Stimulated activated CD4-positive, alpha-beta T cell treated with anti-CD3 and anti-CD28 coated beads, Interleukin-12 subunit alpha, Interleukin-12 subunit beta, amount 100 ng/mL, for 48 hours (primary cell): ENCODE measurements around the gene TMEM37.

ENCODE experiments used
- DNase-seq, 3 donors: peaks; one replicate each; pipeline ENCODE4 v3.0.0-alpha.2; 2020; ENCODE audit warnings: low read depth in 2 of 3, low spot score in 1 of 3

The TMEM37 gene

GRCh38 chr2:119453972-119454593 is 22.4 kb downstream of the TMEM37 start:
- DNase-seq: no peak

DNA sequence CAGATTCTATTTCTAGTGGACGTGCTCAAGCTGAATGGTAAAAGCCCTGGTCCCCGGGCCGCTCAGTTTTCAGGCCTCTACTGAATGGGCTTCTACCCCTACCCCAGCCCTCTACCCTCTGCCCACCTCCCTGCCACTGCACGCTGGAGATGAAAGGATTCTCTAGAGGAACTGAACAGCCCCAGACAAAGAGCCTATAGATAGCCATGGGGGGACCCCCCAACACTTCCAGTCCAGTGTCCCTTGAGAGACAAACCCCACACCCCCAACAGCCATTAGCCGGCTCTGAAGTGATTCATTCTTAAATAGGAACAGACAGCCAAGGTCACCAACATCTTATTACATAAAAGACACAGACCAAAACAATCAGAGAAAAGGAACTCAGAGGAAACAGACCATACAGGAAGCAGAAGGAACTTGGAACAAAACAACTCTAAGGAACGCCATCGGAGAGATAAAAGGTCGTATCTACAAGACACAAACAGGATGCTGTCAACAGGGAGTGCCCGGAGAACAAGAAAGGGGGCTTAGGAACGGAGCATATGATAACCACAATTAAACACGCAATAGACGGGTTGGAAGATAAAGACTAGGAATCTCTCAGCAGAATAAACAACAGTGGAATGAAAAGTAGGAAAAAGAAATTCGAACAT is 23.5 kb downstream of the TMEM37 start:
- no peak for DNase-seq

DNA sequence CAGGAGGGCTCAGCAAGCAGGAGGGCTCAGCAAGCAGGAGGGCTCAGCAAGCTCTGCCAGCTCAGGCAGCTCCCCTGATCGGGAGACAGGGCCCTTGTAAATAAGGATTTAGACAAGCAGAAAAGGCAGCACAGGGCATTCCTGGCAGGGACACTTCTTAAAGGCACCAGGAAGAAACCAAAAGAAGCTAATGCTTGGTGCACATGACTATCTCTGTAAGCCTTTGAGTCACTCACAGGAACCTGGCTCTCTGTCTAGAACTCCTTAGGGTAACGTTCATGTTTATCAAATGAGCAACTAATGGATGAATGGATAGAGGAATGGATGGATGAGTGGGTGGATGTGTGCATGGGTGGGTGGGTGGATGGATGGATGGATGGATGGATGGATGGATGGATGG is 28.4 kb downstream of the TMEM37 start:
- DNase-seq: no peak

DNA sequence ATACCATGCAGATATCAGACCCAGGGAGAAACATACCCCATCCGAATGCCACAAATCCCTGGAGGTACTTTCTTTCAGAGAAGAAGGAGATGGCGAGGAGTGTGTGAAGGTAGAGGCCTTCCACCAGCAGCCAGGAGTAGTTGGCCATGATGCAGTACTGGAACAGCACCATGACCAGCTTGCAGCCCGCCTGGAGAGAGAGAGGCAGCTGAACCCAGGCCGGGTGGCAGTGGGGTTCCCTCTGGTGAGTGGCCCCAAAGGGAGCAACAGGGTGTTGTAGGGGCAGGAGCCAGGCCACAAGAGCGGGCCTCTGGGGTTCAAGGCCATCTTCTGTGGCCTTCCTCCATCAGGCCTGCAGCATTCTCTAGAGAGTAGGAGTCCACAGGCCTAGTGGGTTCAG is 30.2 kb downstream of the TMEM37 start:
- DNase-seq: no peak

GRCh38 chr2:119462574-119462973 is 30.9 kb downstream of the TMEM37 start:
- DNase-seq: no peak

- DNase-seq: no peak
Observed at GRCh38 chr2:119463136-119463535, 31.5 kb downstream of the TMEM37 start.

- DNase-seq: no peak
Observed at GRCh38 chr2:119463990-119464389, 32.3 kb downstream of the TMEM37 start.

DNA sequence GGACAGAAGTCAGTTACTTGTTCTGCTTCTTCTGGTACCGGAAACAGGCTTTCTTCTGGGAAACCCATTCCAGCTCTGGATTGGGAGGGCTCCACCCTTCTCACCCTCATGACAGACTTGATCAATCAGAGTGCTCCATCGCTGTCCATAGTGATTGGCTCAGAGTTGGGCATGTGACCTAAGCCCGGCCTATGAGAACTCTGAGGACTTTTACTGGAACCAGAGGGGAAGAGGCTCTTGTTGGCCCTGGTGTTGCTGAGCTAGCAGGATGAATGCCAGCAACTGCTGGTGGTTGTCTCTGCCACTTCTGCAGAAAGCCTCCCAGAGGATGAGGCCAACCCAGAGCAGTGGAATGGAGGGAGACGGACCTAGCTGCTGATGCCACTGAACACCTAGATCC is 33.3 kb downstream of the TMEM37 start:
- DNase-seq: no peak

DNA sequence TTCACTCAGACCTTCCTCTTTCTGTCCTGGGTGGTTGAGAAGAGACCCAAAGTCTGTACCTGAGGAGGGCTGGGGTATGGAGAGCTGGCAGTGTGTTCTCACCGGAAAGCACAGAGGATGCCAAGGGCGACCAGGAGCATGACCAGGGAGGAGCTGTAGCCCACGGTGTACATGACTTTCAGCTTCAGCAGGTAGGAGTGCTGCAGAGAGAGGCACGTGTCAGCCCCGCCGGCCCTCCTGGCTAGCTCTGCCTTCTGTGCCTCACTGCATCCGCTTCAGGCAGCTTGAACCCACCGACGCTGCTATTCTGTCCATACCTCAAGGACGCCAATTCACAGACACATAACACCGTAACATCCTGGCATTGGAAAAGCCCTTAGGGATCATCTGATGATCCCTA is 34.0 kb downstream of the TMEM37 start:
- no peak for DNase-seq

- DNase-seq: no peak
Observed at GRCh38 chr2:119466373-119466772, 34.7 kb downstream of the TMEM37 start.

DNA sequence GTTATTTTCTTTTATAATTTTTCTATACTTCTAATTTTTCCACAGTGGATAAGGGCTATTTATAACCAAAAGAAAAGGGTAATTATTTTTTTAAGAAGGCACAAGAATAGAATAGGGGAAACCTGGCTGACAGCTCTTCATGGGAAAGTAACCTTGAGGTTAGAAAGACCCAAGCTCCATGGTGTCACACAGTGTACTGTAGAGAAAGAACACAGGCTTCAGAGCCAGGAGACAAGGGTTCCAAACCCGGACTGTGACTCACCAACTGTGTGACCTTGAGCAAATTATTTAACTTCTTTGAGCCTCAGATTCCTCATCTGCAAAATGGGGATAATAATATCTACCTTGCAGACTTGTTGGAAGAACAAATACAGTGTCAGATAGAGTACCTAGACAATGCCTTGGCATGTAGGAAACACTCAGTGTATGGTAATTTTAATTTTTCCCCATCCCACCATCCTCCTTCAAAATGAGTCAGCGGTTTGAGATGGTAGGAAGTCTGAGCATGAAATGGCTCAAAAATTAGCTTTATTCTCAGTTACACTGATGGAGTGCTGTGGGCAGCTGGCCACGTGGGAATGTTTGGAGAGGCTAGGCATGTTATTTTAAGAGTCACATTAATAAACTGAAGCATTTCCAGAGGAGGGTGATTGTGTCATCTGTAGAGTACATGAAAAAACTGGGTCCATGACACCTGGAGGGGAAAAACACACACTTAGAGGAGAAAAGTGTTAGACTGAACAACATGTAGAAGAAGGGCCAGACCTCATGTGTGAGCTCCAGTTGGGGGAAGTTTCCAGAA is 36.7 kb downstream of the TMEM37 start:
- DNase-seq: no peak

DNA sequence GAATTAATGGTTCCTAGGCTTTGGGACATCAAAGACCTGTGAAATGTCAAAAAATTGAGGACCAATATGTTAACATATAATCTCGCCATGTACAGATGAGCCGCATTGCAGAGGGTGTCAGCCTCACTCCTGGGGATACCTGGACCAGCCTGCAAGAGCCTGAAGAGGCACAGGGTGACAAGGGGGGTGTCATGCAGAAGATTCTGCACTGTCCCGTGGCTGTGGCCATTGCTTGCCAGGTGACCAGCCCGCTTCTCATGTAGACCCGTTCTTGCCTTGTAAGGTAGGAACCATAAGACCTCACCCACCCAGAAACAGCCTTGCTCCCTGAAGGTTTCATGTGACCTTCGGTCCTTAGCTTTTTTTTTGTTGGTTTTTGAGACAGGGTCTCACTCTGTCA is 37.5 kb downstream of the TMEM37 start:
- DNase-seq: no peak

DNA sequence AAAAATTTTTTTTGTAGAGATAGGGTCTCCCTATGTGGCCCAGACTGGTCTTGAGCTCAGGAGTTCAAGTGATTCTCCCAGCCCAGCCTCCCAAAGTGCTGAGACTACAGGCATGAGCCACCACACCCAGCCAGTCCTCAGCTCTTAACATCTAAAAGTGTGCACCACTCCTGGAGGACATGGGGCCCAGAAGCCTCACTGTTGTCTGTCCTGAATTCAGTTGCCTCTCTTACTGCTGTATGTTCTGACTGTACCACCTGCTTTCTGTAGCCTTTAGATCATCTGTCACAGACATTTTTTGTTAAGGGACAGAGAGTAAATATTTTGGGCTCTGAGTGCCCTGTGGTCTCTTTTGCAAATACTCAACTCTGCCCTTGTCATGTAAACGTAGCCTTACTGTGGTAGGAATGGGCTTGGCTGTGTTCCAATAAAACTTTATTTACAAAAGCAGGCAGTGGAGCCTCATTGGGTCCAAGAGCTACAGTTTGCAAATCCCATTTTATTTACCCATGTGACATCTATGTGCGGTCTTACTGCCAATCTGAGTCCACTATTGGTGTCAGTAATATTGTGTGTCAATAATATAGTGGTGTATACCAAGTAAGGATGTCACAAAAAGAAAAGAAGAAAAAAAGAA is 38.1 kb downstream of the TMEM37 start:
- DNase-seq: no peak

DNA sequence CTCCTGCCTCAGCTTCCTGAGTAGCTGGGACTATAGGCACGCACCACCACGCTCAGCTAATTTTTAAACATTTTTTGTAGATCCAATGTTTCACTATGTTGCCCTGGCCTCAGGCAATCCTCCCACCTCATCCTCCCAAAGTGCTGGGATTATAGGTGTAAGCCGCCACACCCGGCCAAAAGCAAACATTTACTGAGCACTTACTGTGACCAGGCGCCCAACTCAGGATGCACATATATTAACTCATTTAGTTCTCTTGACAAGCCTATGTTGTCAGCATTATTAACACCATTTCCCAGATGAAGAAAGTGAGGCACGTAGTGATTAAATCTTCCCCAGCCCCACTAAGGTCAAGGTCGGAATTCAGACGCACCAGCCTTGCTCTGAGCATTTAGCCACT is 41.1 kb downstream of the TMEM37 start:
- DNase-seq: no peak

DNA sequence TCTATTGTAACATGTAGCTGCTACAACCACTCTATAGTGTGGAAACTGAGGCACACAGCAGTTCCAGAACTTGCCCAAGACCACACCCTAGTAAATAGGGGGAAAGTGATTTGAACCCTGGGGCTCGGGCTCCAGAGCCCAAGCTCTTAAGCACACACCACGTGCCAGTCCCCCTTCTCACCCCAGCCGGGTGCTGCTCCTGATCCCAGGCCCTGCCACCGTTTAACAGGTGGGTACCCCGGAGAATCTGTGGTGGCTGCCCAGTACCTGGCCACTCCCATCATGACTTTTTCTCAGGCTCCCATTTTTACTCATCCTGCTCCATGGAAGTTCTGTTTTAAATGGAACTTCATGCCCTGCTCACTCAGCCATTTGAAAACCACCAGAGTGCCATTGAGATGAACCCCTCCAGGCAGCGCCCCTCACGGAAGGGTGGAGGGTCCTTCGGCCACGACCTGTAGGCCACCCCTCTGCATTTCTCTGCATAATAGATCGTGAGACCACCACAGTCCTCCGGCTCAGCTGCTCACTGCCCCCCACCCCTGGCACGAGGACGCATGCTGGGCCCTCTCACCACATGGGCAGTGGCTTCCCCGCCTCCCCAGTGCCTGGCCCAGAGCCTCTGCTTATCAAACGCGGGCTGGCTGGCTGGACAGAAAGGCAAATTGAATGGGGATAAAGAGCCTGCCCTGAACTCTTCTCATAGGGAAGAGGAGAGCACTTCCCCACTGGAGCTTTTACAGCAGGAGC is 42.1 kb downstream of the TMEM37 start:
- no peak for DNase-seq

- DNase-seq: no peak
Observed at GRCh38 chr2:119474371-119475224, 42.9 kb downstream of the TMEM37 start.

- DNase-seq: no peak
Observed at GRCh38 chr2:119475225-119475856, 43.7 kb downstream of the TMEM37 start.

GRCh38 chr2:119475857-119476244 is 44.2 kb downstream of the TMEM37 start:
- DNase-seq: no peak

- DNase-seq: peak; percentile 8 to 27 (median 20)
Observed at GRCh38 chr2:119476301-119477112, 44.9 kb downstream of the TMEM37 start.
